Bronchial epithelial cell (primary cell): ENCODE data around the gene C19orf73. TPM values are rescaled to one million over a fixed set of nuclear protein-coding genes. Genes with fewer than 3 reads are reported as not detected.
A peak's percentile ranks its signal among the peaks of the same experiment; 100 is the strongest.

Source experiments
- DNase-seq: peaks from one replicate; pipeline ENCODE4 v3.0.0-alpha.2; 2010; ENCODE audit warnings: low read depth
- FAIRE-seq: peaks from 2 replicates; lab custom pipeline; 2011; peaks lifted over from hg19 to GRCh38; lab: Jason Lieb, UNC
- H3K27me3 ChIP-seq: 2 replicates; pipeline ENCODE4 v1.5.1; 2011; ENCODE audit warnings: low read length; ENCODE audit not compliant: control insufficient read depth, insufficient read depth
- H3K36me3 ChIP-seq: 2 replicates; pipeline ENCODE4 v1.5.1; 2011; ENCODE audit warnings: low read length; ENCODE audit not compliant: control insufficient read depth, insufficient read depth
- H3K4me3 ChIP-seq: 2 replicates; pipeline ENCODE4 v1.5.1; 2011; ENCODE audit warnings: mild to moderate bottlenecking, low read depth, low read length, control low read depth
- total RNA-seq: library from RNA; depleted of rRNA; stranded (reverse); fragments of >200 nt; gene quantifications from 2 replicates; pipeline ENCODE4 v1.2.1, GENCODE V29; 2014
- TF ChIP-seq, protein P1 (sequence below): IDR thresholded peaks from 2 replicates; pipeline ENCODE4 v1.5.1; 2011; ENCODE audit warnings: mild to moderate bottlenecking, moderate library complexity, low read length, control low read depth, inconsistent platforms; ENCODE audit not compliant: insufficient read depth, severe bottlenecking

C19orf73 gene, protein sequence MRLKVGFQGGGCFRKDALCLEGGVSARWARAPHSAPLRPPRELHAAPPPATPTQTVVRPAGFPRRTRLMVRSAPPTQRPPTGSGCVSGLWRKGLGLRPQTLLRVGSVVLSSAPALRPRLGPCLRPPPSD
- 0.53 and 1.9 TPM in 2 replicates for total RNA-seq

DNA sequence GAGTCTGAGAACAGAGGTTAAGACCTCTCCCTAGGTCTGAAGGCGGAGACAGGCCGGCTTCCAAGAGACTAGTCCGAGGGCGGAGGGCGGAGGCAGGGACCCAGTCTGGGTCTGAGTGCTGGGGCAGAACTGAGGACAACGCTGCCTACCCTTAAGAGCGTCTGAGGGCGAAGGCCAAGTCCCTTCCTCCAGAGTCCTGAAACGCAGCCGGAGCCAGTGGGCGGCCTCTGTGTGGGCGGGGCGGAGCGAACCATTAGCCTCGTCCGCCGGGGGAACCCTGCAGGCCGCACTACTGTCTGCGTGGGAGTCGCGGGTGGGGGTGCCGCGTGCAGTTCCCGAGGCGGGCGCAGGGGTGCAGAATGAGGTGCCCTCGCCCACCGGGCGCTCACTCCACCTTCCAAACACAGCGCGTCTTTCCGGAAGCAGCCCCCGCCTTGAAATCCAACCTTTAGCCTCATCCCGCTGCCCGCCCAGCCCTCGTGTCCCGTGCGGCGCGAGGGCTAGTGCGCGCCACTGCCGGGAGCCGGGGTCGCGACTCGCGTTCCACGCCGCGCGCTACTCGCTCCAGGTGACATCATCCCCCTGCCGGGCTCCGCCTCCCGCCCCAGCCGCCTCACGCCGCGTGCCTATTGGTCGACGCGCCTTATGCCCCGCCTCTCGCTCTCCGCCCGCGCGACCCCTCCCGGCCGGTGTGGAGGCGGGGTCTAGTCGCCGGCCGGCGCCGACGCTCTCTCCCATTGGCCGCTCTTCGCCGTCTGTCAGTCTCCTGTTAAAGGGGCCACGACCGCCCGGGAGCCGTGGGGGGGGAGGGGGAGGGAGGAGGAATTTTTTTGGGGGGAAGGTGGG, at the start of gene C19orf73:
Gene C19orf73, minus strand, starts transcription at position 579 of the 846 bp plus-strand sequence. Its CDS starts 121 bp downstream, at position 458.
- Histone ChIP-seq H3K4me3 (peak within 1 kb of the TSS; percentile 94), H3K27me3 (no peaks in the 10 kb centered on the region), H3K36me3 (no peaks in the 10 kb centered on the region)
- DNase-seq (peak; percentile 67), FAIRE-seq (no peak)
- TF ChIP-seq, protein P1, sequence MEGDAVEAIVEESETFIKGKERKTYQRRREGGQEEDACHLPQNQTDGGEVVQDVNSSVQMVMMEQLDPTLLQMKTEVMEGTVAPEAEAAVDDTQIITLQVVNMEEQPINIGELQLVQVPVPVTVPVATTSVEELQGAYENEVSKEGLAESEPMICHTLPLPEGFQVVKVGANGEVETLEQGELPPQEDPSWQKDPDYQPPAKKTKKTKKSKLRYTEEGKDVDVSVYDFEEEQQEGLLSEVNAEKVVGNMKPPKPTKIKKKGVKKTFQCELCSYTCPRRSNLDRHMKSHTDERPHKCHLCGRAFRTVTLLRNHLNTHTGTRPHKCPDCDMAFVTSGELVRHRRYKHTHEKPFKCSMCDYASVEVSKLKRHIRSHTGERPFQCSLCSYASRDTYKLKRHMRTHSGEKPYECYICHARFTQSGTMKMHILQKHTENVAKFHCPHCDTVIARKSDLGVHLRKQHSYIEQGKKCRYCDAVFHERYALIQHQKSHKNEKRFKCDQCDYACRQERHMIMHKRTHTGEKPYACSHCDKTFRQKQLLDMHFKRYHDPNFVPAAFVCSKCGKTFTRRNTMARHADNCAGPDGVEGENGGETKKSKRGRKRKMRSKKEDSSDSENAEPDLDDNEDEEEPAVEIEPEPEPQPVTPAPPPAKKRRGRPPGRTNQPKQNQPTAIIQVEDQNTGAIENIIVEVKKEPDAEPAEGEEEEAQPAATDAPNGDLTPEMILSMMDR, result peak; percentile 19

DNA sequence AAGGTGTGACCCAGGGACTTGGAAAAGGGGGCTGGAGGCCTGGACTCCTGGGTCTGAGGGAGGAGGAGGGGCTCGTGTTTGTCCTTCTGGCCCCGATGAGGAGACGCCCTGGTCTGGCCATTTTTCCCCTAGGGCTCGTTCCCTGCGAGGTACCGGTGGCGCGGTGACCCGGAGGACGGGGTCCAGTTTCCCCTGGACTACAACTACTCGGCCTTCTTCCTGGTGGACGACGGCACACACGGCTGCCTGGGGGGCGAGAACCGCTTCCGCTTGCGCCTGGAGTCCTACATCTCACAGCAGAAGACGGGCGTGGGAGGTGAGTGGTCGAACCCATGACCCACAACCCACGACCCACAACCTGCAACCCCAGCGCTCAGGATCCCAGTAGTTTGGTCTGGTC, 49.5 kb upstream of the C19orf73 start:
- DNase-seq (no peak), FAIRE-seq (no peak)
- no peak overlapping the region for H3K4me3 ChIP-seq
- TF ChIP-seq, protein P1, result no peak
- H3K36me3 ChIP-seq, result peaks cover 20% of the 10 kb centered on the region
- no peaks in the 10 kb centered on the region for H3K27me3 ChIP-seq

DNA sequence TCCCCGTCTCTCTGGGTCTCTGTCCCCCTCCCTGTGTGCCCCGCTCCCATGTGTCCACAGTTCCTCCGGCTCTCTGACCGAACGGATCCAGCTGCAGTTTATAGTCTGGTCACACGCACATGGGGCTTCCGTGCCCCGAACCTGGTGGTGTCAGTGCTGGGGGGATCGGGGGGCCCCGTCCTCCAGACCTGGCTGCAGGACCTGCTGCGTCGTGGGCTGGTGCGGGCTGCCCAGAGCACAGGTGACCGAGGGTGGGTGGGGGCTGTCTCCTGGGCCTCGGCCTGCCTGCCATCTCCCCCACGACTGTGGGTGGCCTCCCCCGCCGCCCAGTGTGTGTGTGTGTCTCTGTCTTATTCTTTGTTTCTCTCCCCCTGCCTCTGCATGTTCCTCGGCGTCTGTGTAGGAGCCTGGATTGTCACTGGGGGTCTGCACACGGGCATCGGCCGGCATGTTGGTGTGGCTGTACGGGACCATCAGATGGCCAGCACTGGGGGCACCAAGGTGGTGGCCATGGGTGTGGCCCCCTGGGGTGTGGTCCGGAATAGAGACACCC, 49.0 kb upstream of the C19orf73 start:
- FAIRE-seq (no peak), DNase-seq (no peak)
- Histone ChIP-seq H3K36me3 (peaks cover 20% of the 10 kb centered on the region), H3K27me3 (no peaks in the 10 kb centered on the region), H3K4me3 (no peak overlapping the region)
- TF ChIP-seq, protein P1, result no peak

DNA sequence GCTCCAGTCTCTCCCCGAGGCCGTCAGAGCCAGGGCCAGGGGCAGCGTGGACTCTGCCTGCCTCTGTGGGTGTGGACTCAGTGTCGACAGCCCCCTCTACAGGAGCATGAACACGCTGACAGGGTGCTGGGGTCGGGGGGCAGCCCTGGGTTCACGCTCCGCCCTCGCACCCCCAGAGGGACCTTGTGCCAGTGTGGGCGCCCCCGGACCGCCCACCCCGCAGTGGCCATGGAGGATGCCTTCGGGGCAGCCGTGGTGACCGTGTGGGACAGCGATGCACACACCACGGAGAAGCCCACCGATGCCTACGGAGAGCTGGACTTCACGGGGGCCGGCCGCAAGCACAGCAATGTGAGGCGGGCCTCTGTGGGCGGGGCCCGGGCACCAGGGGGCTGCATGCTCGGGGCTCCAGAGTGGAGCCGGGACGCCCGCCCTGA, 46.9 kb upstream of the C19orf73 start:
- Histone ChIP-seq H3K4me3 (no peak overlapping the region), H3K27me3 (no peaks in the 10 kb centered on the region), H3K36me3 (peaks cover 15% of the 10 kb centered on the region)
- TF ChIP-seq, protein P1, result no peak
- DNase-seq, result no peak
- FAIRE-seq, result no peak

DNA sequence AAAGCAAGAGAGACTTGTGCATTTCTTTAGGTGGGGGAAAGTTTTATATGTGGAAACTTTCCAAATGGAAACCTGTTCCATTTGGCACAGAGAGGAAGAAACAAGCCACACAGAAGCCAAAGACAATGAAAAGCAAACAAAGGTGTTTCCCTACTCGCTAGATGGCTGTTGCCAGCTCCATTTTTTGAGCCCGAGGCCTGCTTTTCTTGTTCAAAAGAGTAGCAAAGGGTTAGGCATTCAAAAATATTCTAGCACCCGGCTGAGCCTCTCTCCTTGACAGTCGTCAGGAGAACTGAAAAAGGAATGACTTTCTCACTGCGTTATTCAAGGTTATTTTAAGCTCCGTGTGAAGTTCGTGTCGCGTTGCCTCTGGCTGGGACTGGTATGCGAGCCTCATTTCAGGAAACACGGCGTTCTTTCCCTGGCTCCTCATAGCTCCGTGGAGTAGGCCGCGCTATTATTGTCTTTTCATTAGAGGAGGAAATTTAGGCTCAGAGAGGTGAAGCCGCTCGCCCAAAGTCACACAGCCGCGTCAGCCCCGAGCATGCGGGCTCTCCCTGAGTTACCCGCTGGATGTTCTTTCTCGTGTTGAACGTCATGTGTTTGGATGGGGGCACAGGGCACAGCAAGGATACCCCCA, 46.3 kb upstream of the C19orf73 start:
- Histone ChIP-seq H3K27me3 (no peaks in the 10 kb centered on the region), H3K36me3 (peaks cover 13% of the 10 kb centered on the region), H3K4me3 (no peak overlapping the region)
- FAIRE-seq (peak; percentile 83), DNase-seq (peak; percentile 18)
- TF ChIP-seq, protein P1, result no peak
